ENCODE results near the gene PTS.

Gene PTS

GRCh38 chr11:112266410-112266778, 40.2 kb downstream of the PTS start:
- DNase-seq, result no peak

- DNase-seq, result no peak
These were observed 41.0 kb downstream of the PTS start for GRCh38 chr11:112267188-112267591.

GRCh38 chr11:112268406-112268805, 42.2 kb downstream of the PTS start:
- no peak for DNase-seq

- no peak for DNase-seq
These were observed 42.9 kb downstream of the PTS start for GRCh38 chr11:112269139-112269538.

GRCh38 chr11:112270551-112271180, 44.4 kb downstream of the PTS start:
- DNase-seq, result no peak

GRCh38 chr11:112271242-112271641, 45.0 kb downstream of the PTS start:
- no peak for DNase-seq

GRCh38 chr11:112273066-112273465, 46.8 kb downstream of the PTS start:
- no peak for DNase-seq

GRCh38 chr11:112274007-112274783, 48.0 kb downstream of the PTS start:
- no peak for DNase-seq

- no peak for DNase-seq
These were observed 50.8 kb downstream of the PTS start for GRCh38 chr11:112277029-112277428.

GRCh38 chr11:112277941-112278340, 51.7 kb downstream of the PTS start:
- DNase-seq, result no peak

GRCh38 chr11:112278803-112279202, 52.6 kb downstream of the PTS start:
- no peak for DNase-seq

GRCh38 chr11:112279901-112280267, 53.7 kb downstream of the PTS start:
- peak; percentile 55 to 62 for DNase-seq

- DNase-seq, result peak; percentile 79 to 82
These were observed 54.3 kb downstream of the PTS start for GRCh38 chr11:112280268-112281126.

- DNase-seq, result no peak
These were observed 55.5 kb downstream of the PTS start for GRCh38 chr11:112281726-112282125.
